Panc1 (cell line): Measurements from ENCODE around the gene ATP2B2. TPM values are rescaled to one million over a fixed set of nuclear protein-coding genes. Genes with fewer than 3 reads are reported as not detected.

Experiments
- ATAC-seq: fragments of 200-7000 bp; cut with Tn5 transposase; 2 replicates; pipeline ENCODE4 v1.9.1; 2020; ENCODE audit warnings: mild to moderate bottlenecking, moderate library complexity
- BruUV-seq: library from RNA; stranded (reverse); fragments of 400-500 nt; replicated peaks from 2 replicates; lab custom pipeline; 2021; lab: Mats Ljungman, UMichigan
- CTCF ChIA-PET: fragments of 300-600 bp; sonication (Branson Sonifier 250); formaldehyde crosslinking; loops from one replicate; lab custom pipeline; 2022; ENCODE audit warnings: antibody characterized with exemption; lab: Charles Lee
- POLR2A ChIA-PET: fragments of 300-600 bp; sonication (Branson Sonifier 250); formaldehyde crosslinking; loops from one replicate; lab custom pipeline; 2022; ENCODE audit warnings: antibody characterized with exemption; lab: Charles Lee
- DNase-seq: peaks from one replicate; pipeline ENCODE4 v3.0.0-alpha.2; 2010; ENCODE audit warnings: low read depth, low spot score
- H3K27ac ChIP-seq: 2 replicates; pipeline ENCODE4 v1.5.1; 2011; ENCODE audit warnings: mild to moderate bottlenecking, low read length, inconsistent platforms
- H3K27me3 ChIP-seq: fragments of 200-500 bp; sonication (Bioruptor generic); 2 replicates; pipeline ENCODE4 v1.6.0; 2014; ENCODE audit warnings: low read length, inconsistent platforms; ENCODE audit not compliant: control insufficient read depth, insufficient read depth
- H3K36me3 ChIP-seq: fragments of 200-500 bp; sonication (Bioruptor generic); 2 replicates; pipeline ENCODE4 v1.5.1; 2014; ENCODE audit warnings: inconsistent platforms, mild to moderate bottlenecking, low read length, moderate library complexity; ENCODE audit not compliant: control insufficient read depth, insufficient read depth
- H3K4me1 ChIP-seq: 2 replicates; pipeline ENCODE4 v1.5.1; 2011; ENCODE audit warnings: inconsistent platforms, mild to moderate bottlenecking, low read length, moderate library complexity; ENCODE audit not compliant: control insufficient read depth, insufficient read depth
- H3K4me3 ChIP-seq, 2 experiments: 2 replicates each; pipeline ENCODE4 v1.5.1; 2011 to 2012; ENCODE audit warnings: low read depth in 2 of 2, low read length in 2 of 2, mild to moderate bottlenecking in 2 of 2, inconsistent platforms in 1 of 2, moderate library complexity in 1 of 2
- H3K9me3 ChIP-seq: fragments of 200-500 bp; sonication (Bioruptor generic); 2 replicates; pipeline ENCODE4 v1.5.1; 2014; ENCODE audit warnings: low read depth, mild to moderate bottlenecking, inconsistent platforms, low read length, moderate library complexity; ENCODE audit not compliant: control insufficient read depth, insufficient read depth
- POLR2AphosphoS5 ChIP-seq: IDR thresholded peaks from 2 replicates; pipeline ENCODE4 v1.6.1; 2012; ENCODE audit warnings: mild to moderate bottlenecking, low read depth, low read length, moderate library complexity
- SIN3A ChIP-seq: IDR thresholded peaks from 2 replicates; pipeline ENCODE4 v1.6.1; 2012; ENCODE audit warnings: low read depth, mild to moderate bottlenecking, low read length, moderate library complexity, borderline replicate concordance; ENCODE audit not compliant: insufficient read depth
- TCF7L2 ChIP-seq: IDR thresholded peaks from 2 replicates; pipeline ENCODE4 v1.6.1; 2011; ENCODE audit warnings: mild to moderate bottlenecking, low read depth, low read length, inconsistent platforms
- in situ Hi-C: cut with HindIII; loops from 2 replicates; pipeline ENCODE4 v1.10.0; 2016; ENCODE audit warnings: low sequenced_read_pairs, low pct_unique_long_range_greater_than_20kb
- intact Hi-C: fragments of 100-400 bp; cut with micrococcal nuclease; formaldehyde crosslinking; loops from one replicate; pipeline ENCODE4 v1.10.0; 2022; ENCODE audit not compliant: unreplicated experiment
- total RNA-seq: library from RNA; stranded (reverse); gene quantifications from one replicate; pipeline ENCODE4 v1.2.1, GENCODE V29; 2021; ENCODE audit not compliant: unreplicated experiment
- TF ChIP-seq, protein P1 (sequence below), 2 experiments: IDR thresholded peaks; 2 replicates each; pipeline ENCODE4 v1.6.1; 2011 to 2012; ENCODE audit warnings: low read depth in 2 of 2, control low read depth in 1 of 2, low read length in 1 of 2, mild to moderate bottlenecking in 1 of 2, moderate library complexity in 1 of 2; ENCODE audit not compliant: insufficient read depth in 1 of 2
- TF ChIP-seq, protein P2 (sequence below): fragments of 450-650 bp; IDR thresholded peaks from 2 replicates; pipeline ENCODE4 v1.5.1; 2017; ENCODE audit warnings: mild to moderate bottlenecking

ATP2B2 gene
- total RNA-seq, 1 experiment from 2014 or later: not detected

DNA sequence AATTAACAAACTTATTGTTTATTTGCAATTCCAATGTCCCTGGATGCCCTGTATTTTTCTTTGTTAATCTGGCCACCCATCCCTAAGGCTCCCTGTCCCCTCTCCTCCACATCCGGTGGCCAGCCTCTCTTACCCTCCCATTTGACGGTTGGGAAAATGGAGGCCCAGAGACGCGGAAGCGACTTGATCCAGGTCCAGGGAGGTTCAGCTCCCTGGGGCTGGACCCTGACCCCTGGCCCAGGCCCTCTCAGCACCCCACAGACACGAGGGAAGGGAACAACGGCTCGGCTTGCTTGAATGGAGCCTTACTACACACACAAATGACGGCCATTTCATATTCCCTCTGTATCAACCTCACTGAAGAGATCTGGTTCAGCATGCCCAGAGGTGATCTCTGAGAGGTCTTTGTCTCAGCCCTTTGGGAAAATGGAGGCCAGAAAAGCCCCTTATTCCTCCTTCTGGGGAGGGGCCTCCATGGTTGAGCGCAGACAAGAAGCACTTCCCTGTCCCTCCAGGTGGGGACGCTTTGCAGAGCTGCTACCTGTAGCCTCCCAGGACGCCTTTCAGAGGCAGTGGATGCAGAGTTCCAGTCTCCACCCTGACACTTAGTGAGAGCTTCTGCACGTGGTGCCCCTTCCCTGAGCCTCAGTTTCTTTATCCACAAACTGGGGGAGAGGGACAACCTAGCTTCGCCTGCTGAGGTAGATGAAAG is 82.1 kb downstream of the ATP2B2 start:
- Histone ChIP-seq H3K27ac (no peak overlapping the region), H3K36me3 (no peaks in the 10 kb centered on the region), H3K4me3 (no peak overlapping the region), H3K27me3 (no peaks in the 10 kb centered on the region; the same call in 1 of the 2 replicates), H3K9me3 (no peaks in the 10 kb centered on the region), H3K4me1 (no peaks in the 10 kb centered on the region)
- BruUV-seq: no TSS peak
- DNase-seq (no peak), ATAC-seq (no peak)
- POLR2A ChIA-PET: no interaction called here
- CTCF ChIA-PET: no interaction called here
- TF ChIP-seq POLR2AphosphoS5 (no peak), SIN3A (no peak), TCF7L2 (no peak)
- TF ChIP-seq, protein P1, sequence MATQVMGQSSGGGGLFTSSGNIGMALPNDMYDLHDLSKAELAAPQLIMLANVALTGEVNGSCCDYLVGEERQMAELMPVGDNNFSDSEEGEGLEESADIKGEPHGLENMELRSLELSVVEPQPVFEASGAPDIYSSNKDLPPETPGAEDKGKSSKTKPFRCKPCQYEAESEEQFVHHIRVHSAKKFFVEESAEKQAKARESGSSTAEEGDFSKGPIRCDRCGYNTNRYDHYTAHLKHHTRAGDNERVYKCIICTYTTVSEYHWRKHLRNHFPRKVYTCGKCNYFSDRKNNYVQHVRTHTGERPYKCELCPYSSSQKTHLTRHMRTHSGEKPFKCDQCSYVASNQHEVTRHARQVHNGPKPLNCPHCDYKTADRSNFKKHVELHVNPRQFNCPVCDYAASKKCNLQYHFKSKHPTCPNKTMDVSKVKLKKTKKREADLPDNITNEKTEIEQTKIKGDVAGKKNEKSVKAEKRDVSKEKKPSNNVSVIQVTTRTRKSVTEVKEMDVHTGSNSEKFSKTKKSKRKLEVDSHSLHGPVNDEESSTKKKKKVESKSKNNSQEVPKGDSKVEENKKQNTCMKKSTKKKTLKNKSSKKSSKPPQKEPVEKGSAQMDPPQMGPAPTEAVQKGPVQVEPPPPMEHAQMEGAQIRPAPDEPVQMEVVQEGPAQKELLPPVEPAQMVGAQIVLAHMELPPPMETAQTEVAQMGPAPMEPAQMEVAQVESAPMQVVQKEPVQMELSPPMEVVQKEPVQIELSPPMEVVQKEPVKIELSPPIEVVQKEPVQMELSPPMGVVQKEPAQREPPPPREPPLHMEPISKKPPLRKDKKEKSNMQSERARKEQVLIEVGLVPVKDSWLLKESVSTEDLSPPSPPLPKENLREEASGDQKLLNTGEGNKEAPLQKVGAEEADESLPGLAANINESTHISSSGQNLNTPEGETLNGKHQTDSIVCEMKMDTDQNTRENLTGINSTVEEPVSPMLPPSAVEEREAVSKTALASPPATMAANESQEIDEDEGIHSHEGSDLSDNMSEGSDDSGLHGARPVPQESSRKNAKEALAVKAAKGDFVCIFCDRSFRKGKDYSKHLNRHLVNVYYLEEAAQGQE (IDR thresholded peaks at IDR 0.05; ENCODE audit: insufficient read depth in 1 of 2, low read depth in 2 of 2, low read length in 1 of 2): no peak
- TF ChIP-seq, protein P2, sequence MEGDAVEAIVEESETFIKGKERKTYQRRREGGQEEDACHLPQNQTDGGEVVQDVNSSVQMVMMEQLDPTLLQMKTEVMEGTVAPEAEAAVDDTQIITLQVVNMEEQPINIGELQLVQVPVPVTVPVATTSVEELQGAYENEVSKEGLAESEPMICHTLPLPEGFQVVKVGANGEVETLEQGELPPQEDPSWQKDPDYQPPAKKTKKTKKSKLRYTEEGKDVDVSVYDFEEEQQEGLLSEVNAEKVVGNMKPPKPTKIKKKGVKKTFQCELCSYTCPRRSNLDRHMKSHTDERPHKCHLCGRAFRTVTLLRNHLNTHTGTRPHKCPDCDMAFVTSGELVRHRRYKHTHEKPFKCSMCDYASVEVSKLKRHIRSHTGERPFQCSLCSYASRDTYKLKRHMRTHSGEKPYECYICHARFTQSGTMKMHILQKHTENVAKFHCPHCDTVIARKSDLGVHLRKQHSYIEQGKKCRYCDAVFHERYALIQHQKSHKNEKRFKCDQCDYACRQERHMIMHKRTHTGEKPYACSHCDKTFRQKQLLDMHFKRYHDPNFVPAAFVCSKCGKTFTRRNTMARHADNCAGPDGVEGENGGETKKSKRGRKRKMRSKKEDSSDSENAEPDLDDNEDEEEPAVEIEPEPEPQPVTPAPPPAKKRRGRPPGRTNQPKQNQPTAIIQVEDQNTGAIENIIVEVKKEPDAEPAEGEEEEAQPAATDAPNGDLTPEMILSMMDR: no peak
- intact Hi-C loops: no loop called here
- in situ Hi-C loops: no loop called here

DNA sequence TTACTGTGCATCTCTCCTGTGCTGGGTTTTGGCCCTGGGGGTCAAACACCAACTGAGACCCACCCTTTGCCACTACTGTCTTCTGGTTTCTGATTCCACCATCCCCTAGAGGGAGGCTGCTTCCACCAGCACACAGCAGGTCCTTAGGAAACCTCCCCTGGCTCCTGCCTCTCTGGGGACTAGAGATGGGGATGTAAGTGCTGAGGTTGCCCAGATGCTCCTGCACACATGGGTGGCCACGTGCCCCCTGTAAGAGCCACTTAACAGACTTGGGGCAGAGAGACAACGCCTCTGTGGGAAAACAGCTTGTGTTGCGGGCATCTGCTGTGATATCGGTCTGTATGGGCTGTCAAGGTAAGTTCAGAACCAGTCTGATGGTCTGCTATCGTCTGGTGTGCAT is 83.4 kb downstream of the ATP2B2 start:
- Histone ChIP-seq H3K4me1 (no peaks in the 10 kb centered on the region), H3K27ac (no peak overlapping the region), H3K36me3 (no peaks in the 10 kb centered on the region), H3K9me3 (no peaks in the 10 kb centered on the region), H3K4me3 (no peak overlapping the region), H3K27me3 (no peaks in the 10 kb centered on the region; the same call in 1 of the 2 replicates)
- BruUV-seq: no TSS peak
- DNase-seq (no peak), ATAC-seq (no peak)
- TF ChIP-seq, protein P1 (IDR thresholded peaks at IDR 0.05; ENCODE audit: insufficient read depth in 1 of 2, low read depth in 2 of 2, low read length in 1 of 2): no peak
- no peak for TF ChIP-seq TCF7L2
- no peak for TF ChIP-seq POLR2AphosphoS5
- no peak for TF ChIP-seq SIN3A
- TF ChIP-seq, protein P2: no peak
- CTCF ChIA-PET: no interaction called here
- intact Hi-C loops (no loop called here), in situ Hi-C loops (no loop called here)
- POLR2A ChIA-PET: no interaction called here
